H54 (cell line): ENCODE measurements around the gene PLCXD3.

Source experiments
- DNase-seq: peaks from one replicate; pipeline ENCODE4 v3.0.0; 2011; ENCODE audit warnings: low spot score, mixed read lengths; ENCODE audit not compliant: insufficient read length
- FAIRE-seq: peaks from 3 replicates; lab custom pipeline; 2011; peaks lifted over from hg19 to GRCh38; lab: Jason Lieb, UNC
- POLR2A ChIP-seq: IDR thresholded peaks from 2 replicates; pipeline ENCODE4 v1.6.1; 2011; ENCODE audit warnings: low read depth, mild to moderate bottlenecking, low read length

PLCXD3 gene

GRCh38 chr5:41510176-41510831, at the start of gene PLCXD3:
Gene PLCXD3, minus strand, starts transcription at chr5:41510601. Its CDS starts 75 bp downstream, at chr5:41510526.
- DNase-seq (no peak), FAIRE-seq (no peak)
- no peak for TF ChIP-seq POLR2A

GRCh38 chr5:41559184-41559583, 48.8 kb upstream of the PLCXD3 start:
- TF ChIP-seq POLR2A = no peak
- FAIRE-seq = no peak
- no peak for DNase-seq

GRCh38 chr5:41558295-41558694, 47.9 kb upstream of the PLCXD3 start:
- FAIRE-seq (no peak), DNase-seq (no peak)
- no peak for TF ChIP-seq POLR2A

GRCh38 chr5:41547991-41548390, 37.6 kb upstream of the PLCXD3 start:
- FAIRE-seq (no peak), DNase-seq (no peak)
- no peak for TF ChIP-seq POLR2A

GRCh38 chr5:41542183-41542582, 31.8 kb upstream of the PLCXD3 start:
- no peak for DNase-seq
- no peak for FAIRE-seq
- no peak for TF ChIP-seq POLR2A

GRCh38 chr5:41539454-41539853, 29.1 kb upstream of the PLCXD3 start:
- FAIRE-seq = no peak
- no peak for TF ChIP-seq POLR2A
- no peak for DNase-seq

- TF ChIP-seq POLR2A = no peak
- FAIRE-seq = no peak
- DNase-seq = no peak
These were observed 27.2 kb upstream of the PLCXD3 start for GRCh38 chr5:41537581-41537980.

- TF ChIP-seq POLR2A = no peak
These were observed 22.1 kb upstream of the PLCXD3 start for GRCh38 chr5:41532485-41532884.

GRCh38 chr5:41527201-41527779, 16.9 kb upstream of the PLCXD3 start:
- no peak for TF ChIP-seq POLR2A
- FAIRE-seq (peak; percentile 100), DNase-seq (peak; percentile 37)

More at GRCh38 chr5:41532485-41532884, 22.1 kb upstream of the PLCXD3 start:
- FAIRE-seq (no peak), DNase-seq (no peak)

GRCh38 chr5:41526699-41527098, 16.3 kb upstream of the PLCXD3 start:
- TF ChIP-seq POLR2A = no peak
- DNase-seq = no peak
- no peak for FAIRE-seq

GRCh38 chr5:41524174-41524573, 13.8 kb upstream of the PLCXD3 start:
- FAIRE-seq = no peak
- TF ChIP-seq POLR2A = no peak
- no peak for DNase-seq

GRCh38 chr5:41522193-41522786, 11.9 kb upstream of the PLCXD3 start:
- TF ChIP-seq POLR2A = no peak
- FAIRE-seq = no peak
- DNase-seq = no peak

GRCh38 chr5:41519801-41520200, 9.4 kb upstream of the PLCXD3 start:
- DNase-seq = no peak
- FAIRE-seq = peak; percentile 55
- no peak for TF ChIP-seq POLR2A

GRCh38 chr5:41517909-41518308, 7.5 kb upstream of the PLCXD3 start:
- TF ChIP-seq POLR2A = no peak
- DNase-seq (no peak), FAIRE-seq (no peak)

- DNase-seq (no peak), FAIRE-seq (no peak)
- no peak for TF ChIP-seq POLR2A
These were observed 840 bp upstream of the PLCXD3 start for GRCh38 chr5:41511241-41511640.
